Hippocampal formation (tissue), 2 donors: Measurements from ENCODE around the gene STUM.
"Not testable (repeated sequence)": the region's sequence is repeated elsewhere in the genome, so short reads cannot be mapped to it uniquely, and the experiment has no call there.

ENCODE experiments used
- DNase-seq, 2 donors: peaks; one replicate each; lab custom pipeline; 2025; lab: John Stamatoyannopoulos, UW

Gene STUM

GRCh38 chr1:226581650-226582330 lies 33.2 kb downstream of the STUM start:
- no peak for DNase-seq

GRCh38 chr1:226582966-226583365 lies 34.4 kb downstream of the STUM start:
- no peak for DNase-seq

GRCh38 chr1:226584164-226584563 lies 35.6 kb downstream of the STUM start:
- DNase-seq = no peak

- DNase-seq = no peak
Measured at GRCh38 chr1:226586116-226586515, 37.6 kb downstream of the STUM start.

GRCh38 chr1:226586650-226587422 lies 38.3 kb downstream of the STUM start:
- no peak for DNase-seq

GRCh38 chr1:226588484-226588883 lies 39.9 kb downstream of the STUM start:
- no peak for DNase-seq

- no peak for DNase-seq
Measured at GRCh38 chr1:226589008-226589733, 40.6 kb downstream of the STUM start.

GRCh38 chr1:226590614-226591013 lies 42.0 kb downstream of the STUM start:
- DNase-seq = no peak

- no peak for DNase-seq
Measured at GRCh38 chr1:226593541-226593940, 45.0 kb downstream of the STUM start.

GRCh38 chr1:226596531-226597165 lies 48.1 kb downstream of the STUM start:
- DNase-seq = no peak

GRCh38 chr1:226597616-226598454 lies 49.3 kb downstream of the STUM start:
- DNase-seq = no peak

- no peak for DNase-seq
Measured at GRCh38 chr1:226598455-226598849, 49.9 kb downstream of the STUM start.

GRCh38 chr1:226598955-226599354 lies 50.4 kb downstream of the STUM start:
- DNase-seq = not testable (repeated sequence)

GRCh38 chr1:226599636-226600238 lies 51.2 kb downstream of the STUM start:
- DNase-seq = no peak

- DNase-seq = no peak
Measured at GRCh38 chr1:226600254-226600653, 51.7 kb downstream of the STUM start.

GRCh38 chr1:226601456-226601855 lies 52.9 kb downstream of the STUM start:
- DNase-seq = no peak

GRCh38 chr1:226602186-226603021 lies 53.8 kb downstream of the STUM start:
- no peak for DNase-seq

- peak; percentile 48 to 67 for DNase-seq
Measured at GRCh38 chr1:226603022-226603857, 54.7 kb downstream of the STUM start.
